Measurements from ENCODE around the gene PEX11B.

PEX11B gene

GRCh38 chr1:145952903-145953302 lies 34.4 kb upstream of the PEX11B start:
- TF ChIP-seq, protein P1, sequence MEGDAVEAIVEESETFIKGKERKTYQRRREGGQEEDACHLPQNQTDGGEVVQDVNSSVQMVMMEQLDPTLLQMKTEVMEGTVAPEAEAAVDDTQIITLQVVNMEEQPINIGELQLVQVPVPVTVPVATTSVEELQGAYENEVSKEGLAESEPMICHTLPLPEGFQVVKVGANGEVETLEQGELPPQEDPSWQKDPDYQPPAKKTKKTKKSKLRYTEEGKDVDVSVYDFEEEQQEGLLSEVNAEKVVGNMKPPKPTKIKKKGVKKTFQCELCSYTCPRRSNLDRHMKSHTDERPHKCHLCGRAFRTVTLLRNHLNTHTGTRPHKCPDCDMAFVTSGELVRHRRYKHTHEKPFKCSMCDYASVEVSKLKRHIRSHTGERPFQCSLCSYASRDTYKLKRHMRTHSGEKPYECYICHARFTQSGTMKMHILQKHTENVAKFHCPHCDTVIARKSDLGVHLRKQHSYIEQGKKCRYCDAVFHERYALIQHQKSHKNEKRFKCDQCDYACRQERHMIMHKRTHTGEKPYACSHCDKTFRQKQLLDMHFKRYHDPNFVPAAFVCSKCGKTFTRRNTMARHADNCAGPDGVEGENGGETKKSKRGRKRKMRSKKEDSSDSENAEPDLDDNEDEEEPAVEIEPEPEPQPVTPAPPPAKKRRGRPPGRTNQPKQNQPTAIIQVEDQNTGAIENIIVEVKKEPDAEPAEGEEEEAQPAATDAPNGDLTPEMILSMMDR (conservative IDR thresholded peaks at IDR 0.05; ENCODE audit: low read depth, low read length), result no peak
- no peak overlapping the region for H3K4me3 ChIP-seq (ENCODE audit: low read length)
- DNase-seq (ENCODE audit: low read depth), result no peak

- DNase-seq (ENCODE audit: low read depth), result no peak
- TF ChIP-seq, protein P1 (conservative IDR thresholded peaks at IDR 0.05; ENCODE audit: low read depth, low read length), result no peak
These were observed 33.0 kb upstream of the PEX11B start for GRCh38 chr1:145951526-145951925.

GRCh38 chr1:145949219-145949618 lies 30.7 kb upstream of the PEX11B start:
- TF ChIP-seq, protein P1 (conservative IDR thresholded peaks at IDR 0.05; ENCODE audit: low read depth, low read length), result no peak
- H3K4me3 ChIP-seq (ENCODE audit: low read length), result no peak overlapping the region
- no peak for DNase-seq (ENCODE audit: low read depth)

More at GRCh38 chr1:145951526-145951925, 33.0 kb upstream of the PEX11B start:
- H3K4me3 ChIP-seq (ENCODE audit: low read length), result no peak overlapping the region

DNA sequence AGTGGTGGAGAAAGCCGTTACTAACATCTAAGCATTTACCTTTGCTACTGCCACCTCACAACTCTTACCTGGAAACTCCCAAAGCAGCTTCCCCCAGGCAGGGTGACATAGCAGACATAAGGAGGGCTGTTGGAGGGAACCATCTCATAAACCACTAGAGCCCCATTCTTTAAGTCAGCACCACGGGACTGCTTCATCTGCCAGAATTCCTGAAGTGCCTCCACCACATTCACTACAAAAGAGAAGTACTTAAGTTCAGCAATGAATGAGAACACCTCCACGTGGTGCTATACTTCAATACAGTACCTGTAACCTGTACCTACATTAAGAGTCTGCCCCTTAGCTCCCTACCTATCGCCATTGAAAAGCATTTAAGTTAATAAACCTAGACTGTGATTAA lies 29.0 kb upstream of the PEX11B start:
- DNase-seq (ENCODE audit: low read depth), result no peak
- no peak overlapping the region for H3K4me3 ChIP-seq (ENCODE audit: low read length)
- TF ChIP-seq, protein P1 (conservative IDR thresholded peaks at IDR 0.05; ENCODE audit: low read depth, low read length), result no peak

- no peak overlapping the region for H3K4me3 ChIP-seq (ENCODE audit: low read length)
- TF ChIP-seq, protein P1 (conservative IDR thresholded peaks at IDR 0.05; ENCODE audit: low read depth, low read length), result no peak
- no peak for DNase-seq (ENCODE audit: low read depth)
These were observed 28.0 kb upstream of the PEX11B start for GRCh38 chr1:145946477-145946986.

DNA sequence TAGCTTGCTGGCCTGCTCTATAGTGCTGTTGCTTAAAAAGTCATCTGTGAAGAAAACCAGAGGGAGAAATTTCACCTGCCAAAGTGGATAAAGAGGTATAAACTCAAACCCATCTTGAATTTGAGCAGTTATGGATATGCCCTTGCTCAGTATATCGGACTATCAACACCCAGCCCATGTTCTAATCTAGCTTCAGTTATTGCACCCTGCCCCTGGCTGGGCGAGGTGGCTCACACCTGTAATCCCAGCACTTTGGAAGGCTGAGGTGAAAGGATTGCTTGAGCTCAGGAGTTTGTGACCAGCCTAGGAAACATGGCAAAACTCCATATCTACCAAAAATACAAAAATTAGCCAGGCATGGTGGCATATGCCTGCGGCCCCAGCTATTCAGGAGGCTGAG lies 26.0 kb upstream of the PEX11B start:
- DNase-seq (ENCODE audit: low read depth), result no peak
- no peak overlapping the region for H3K4me3 ChIP-seq (ENCODE audit: low read length)
- TF ChIP-seq, protein P1 (conservative IDR thresholded peaks at IDR 0.05; ENCODE audit: low read depth, low read length), result no peak

DNA sequence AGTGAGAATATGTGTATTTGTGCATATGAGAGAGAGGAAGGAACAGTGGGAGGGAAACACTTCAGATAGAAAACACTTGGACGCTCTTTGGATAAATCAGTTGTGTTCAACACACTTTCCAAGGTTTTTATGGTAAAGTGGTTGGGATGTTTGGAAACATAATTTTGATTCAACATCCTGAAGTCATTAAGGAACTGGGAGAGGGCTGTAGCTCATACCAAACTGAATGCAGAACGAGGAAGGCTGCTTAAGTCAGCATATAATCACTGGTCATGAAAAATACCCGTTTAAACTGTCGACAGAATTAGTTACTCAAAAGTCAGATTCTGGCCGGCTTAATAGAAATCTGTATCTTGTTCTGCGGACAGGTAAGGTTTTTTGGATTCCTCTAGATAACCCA lies 24.4 kb upstream of the PEX11B start:
- no peak overlapping the region for H3K4me3 ChIP-seq (ENCODE audit: low read length)
- TF ChIP-seq, protein P1 (conservative IDR thresholded peaks at IDR 0.05; ENCODE audit: low read depth, low read length), result no peak
- DNase-seq (ENCODE audit: low read depth), result no peak
